Stimulated activated CD8-positive, alpha-beta memory T cell treated with anti-CD3 and anti-CD28 coated beads, Interleukin-2, amount 100 ng/mL, for 48 hours (primary cell): Measurements from ENCODE around the gene PDCD6IP.
"Not testable (repeated sequence)": the region's sequence is repeated elsewhere in the genome, so short reads cannot be mapped to it uniquely, and the experiment has no call there.

Experiments
- DNase-seq, 2 donors: peaks; one replicate each; pipeline ENCODE4 v3.0.0-alpha.2; 2020; ENCODE audit warnings: low read depth in 2 of 2

Gene PDCD6IP, protein sequence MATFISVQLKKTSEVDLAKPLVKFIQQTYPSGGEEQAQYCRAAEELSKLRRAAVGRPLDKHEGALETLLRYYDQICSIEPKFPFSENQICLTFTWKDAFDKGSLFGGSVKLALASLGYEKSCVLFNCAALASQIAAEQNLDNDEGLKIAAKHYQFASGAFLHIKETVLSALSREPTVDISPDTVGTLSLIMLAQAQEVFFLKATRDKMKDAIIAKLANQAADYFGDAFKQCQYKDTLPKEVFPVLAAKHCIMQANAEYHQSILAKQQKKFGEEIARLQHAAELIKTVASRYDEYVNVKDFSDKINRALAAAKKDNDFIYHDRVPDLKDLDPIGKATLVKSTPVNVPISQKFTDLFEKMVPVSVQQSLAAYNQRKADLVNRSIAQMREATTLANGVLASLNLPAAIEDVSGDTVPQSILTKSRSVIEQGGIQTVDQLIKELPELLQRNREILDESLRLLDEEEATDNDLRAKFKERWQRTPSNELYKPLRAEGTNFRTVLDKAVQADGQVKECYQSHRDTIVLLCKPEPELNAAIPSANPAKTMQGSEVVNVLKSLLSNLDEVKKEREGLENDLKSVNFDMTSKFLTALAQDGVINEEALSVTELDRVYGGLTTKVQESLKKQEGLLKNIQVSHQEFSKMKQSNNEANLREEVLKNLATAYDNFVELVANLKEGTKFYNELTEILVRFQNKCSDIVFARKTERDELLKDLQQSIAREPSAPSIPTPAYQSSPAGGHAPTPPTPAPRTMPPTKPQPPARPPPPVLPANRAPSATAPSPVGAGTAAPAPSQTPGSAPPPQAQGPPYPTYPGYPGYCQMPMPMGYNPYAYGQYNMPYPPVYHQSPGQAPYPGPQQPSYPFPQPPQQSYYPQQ

GRCh38 chr3:33798418-33799201 is at the start of gene PDCD6IP:
Gene PDCD6IP (plus strand): TSS chr3:33798630. CDS start chr3:33798729, 99 bp downstream.
- peak; percentile 83 to 85 for DNase-seq

DNA sequence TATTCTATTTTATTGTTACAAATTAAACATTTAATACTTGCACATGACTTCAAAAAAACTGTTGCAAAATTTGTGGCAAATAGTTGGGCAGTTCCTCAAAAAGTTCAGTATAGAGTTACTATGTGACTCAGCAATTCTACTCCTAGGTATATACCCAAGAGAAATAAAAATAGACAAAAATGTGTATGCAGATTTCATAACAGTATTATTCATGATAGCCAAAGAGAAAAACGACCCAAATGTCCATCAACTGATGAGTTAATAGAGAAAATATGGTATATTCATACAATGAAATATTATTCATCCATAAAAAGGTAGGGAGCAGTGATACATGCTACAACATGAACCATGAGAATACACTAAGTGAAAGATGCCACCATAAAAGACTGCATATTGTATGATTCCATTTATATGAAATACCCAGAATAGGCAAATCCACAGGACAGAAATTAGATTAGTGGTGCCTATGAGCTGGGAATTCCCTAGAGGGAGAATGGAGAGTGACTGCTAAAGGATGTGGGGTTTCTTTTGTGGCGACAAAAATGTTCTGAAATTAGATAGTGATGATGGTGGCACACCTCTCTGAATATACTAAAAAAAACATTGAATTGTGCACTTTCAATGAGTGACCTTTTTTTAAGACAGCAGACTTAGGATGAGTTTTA is 48.8 kb upstream of the PDCD6IP start:
- no peak for DNase-seq

- no peak for DNase-seq
These were observed 48.2 kb upstream of the PDCD6IP start for GRCh38 chr3:33750211-33750548.

- DNase-seq, result no peak
These were observed 47.1 kb upstream of the PDCD6IP start for GRCh38 chr3:33751336-33751735.

GRCh38 chr3:33754391-33754790 is 44.0 kb upstream of the PDCD6IP start:
- not testable (repeated sequence) for DNase-seq

DNA sequence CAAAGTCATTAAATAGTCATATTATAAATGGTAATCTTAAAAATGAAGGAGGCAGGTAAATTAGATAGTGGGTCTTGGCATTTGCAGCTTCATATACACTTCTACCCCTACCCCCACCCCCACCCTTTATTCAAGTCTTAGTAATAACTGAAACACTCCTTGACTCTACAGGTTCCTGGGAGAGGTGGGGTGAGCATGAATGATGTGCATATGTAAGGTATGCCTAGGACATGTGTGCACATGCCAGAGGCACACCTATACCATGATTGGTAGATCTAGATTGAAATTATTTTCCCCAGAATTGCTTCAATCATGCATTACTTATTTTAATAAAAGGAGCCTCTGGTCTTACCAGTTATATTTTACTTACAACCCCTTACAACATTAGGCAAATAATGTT is 40.1 kb upstream of the PDCD6IP start:
- no peak for DNase-seq

GRCh38 chr3:33758864-33759263 is 39.6 kb upstream of the PDCD6IP start:
- DNase-seq, result no peak

DNA sequence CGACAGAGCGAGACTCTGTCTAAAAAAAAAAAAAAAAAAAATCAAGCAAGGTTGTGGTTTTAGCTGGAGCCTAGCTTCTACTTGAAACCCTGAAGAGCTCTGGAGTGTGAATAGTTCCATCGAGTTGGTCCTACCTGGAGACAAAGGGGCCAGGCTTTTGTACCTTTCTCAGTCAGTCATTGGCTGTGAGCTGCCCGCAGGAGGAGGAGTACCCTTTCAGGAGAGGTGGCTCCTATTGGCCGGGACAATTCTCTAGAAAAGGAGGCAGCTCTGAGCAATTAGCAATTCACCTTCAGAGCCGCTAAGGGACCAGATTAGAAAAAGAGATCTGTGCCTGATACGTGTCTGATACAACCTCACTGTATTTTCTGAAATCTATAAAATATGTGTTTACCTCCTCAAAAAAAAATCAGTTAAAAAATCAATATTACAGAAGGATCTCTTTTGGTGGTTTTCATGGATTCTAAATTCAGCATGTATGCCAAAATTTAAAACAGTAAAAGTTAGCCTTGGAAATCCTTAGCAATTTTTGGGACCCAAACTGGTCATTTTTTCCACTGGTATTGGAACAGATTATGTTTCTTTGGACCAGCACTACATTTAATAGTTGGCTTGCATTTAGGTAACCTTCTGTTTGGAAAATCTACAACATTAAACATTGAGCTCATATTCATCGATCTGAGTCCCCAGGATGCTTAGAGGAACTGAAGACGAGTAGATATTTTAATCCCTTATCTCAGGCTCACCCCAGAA is 29.7 kb upstream of the PDCD6IP start:
- DNase-seq, result no peak

- DNase-seq, result no peak
These were observed 24.8 kb upstream of the PDCD6IP start for GRCh38 chr3:33773637-33774036.

GRCh38 chr3:33775363-33775762 is 23.1 kb upstream of the PDCD6IP start:
- DNase-seq, result no peak

DNA sequence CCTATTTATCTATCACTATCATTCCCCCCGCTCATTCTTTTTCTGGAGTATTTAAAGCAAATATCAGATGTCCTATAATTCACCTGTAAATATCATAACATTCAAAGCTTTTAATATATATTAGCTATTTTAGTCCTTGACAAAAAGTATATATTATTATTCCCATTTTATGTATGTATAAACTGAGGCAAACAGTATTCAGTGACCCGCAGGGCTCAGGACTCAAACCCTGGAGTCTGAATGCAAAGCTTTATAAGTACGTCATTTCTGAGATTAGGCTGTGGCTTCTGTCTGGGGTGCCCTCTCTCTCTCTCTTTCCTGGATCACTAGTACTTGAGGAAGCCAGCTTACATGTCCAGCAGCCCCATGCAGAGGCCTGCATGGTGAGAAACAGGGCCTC is 20.4 kb upstream of the PDCD6IP start:
- DNase-seq, result no peak

DNA sequence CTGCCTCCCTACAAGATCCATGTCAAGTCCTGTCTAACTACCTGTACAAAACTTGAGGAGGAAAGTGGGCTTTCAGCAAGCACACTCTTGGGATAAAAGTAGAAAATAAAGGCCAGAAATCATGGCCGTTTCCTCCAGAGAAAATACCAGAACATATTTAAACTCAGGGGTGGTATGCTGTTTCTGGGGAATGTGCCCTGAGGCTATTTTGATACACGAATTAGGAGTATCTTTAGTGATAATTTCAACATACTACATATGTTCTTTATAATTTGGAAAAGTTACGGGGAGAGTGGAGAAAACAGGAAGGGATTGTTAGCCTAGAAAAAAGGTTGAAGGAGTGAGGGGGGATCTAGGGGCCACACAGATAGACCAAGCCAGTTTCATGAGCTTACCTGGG is 18.7 kb upstream of the PDCD6IP start:
- DNase-seq, result no peak

DNA sequence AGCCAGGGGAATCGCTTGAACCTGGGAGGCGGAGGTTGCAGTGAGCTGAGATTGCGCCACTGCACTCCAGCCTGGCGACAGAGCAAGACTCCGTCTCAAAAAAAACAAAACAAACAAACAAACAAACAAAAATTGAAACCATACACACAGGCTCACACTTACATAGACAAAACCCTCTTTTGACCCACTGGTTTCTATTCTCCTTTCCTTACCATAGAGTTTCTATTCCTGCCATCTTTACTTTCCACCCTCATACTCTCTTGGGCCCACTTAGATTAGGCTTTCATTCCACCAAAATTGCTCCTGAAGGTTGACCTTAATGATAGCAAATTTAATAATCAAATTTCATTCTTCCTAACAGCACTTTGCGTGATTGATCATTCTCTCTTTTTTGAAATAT is 17.0 kb upstream of the PDCD6IP start:
- DNase-seq, result not testable (repeated sequence)

- DNase-seq, result no peak
These were observed 11.7 kb upstream of the PDCD6IP start for GRCh38 chr3:33786565-33787327.

DNA sequence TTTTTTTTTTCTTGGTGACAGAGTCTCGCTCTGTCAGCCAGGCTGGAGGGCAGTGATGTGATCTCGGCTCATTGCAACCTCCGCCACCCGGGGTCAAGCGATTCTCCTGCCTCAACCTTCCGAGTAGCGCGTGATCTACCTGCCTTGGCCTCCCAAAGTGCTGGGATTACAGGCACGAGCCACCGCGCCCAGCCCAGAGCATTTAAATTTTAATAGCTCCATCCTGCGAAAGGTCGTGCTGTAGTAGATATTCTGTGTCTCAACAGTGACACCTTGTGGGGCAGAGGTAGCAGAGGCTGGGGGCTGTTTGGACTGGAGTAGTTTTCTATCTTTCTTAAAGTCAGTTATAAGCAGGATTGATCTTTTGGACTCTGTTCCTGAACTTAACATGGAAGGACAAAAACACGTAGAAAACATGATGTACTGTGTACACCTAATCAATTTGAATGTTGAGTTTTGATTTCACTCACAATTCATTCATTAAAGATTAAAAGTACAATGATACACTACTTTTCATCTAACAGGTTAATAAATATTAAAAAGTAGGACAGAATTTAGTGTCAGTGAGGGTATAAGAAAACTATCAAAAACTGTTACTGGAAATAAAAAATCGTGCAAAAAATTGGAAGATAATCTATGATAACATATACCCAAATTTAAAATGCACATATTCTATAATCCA is 11.0 kb upstream of the PDCD6IP start:
- DNase-seq, result peak; percentile 4 to 26

- DNase-seq, result no peak
These were observed 9.1 kb upstream of the PDCD6IP start for GRCh38 chr3:33789183-33789954.

DNA sequence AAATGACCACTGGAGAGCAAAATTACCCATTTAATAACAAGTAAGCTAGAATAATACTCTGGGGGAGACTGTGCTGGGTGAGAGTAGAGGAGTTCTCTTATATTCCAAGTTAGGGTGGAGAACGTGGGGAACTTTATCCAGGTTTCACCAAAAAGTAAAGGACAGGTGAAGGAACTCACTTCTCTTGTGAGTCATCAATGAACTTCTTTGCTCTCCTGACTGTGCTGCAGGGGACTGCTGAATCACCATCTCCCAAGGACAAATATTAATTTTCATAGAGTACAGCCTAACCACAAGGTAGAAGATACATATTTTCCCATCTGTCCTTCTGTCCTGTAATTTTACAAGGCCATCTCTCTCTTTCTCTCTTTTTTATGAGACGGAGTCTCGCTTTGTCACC is 8.3 kb upstream of the PDCD6IP start:
- DNase-seq, result no peak

DNA sequence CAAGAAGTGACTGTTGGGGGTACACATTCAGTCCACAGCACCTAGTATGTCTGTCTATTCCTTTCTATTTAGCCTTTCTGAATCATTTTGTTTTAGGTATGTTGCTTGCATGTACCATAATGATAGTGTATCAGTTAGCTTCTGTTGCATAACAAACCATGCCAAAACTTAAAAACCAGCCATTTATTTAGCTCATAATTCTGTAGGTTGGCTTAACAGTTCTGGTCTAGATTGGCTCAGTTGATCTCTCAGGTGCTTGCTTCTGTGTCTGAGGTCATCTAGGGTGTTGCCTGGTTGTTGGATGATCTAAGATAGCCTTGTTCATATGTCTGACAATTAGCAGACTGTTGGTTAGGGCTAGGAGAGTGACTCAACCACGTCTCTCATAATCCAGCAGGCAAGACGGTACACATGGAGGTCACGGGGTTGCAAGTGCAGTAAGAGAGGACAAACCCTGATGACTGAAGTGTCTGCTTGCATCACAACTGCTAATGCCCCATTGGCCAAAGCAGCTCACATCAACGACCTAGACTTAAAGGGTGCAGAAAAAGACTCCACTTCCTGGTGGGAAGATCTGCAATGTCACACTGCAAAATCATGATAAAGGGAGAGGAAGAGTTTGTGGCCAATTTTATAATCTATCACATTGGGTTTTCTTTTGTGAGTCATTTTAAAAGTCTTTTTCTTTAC is 6.8 kb upstream of the PDCD6IP start:
- no peak for DNase-seq
